ENCODE data around the gene PCLAF.

Gene PCLAF

DNA sequence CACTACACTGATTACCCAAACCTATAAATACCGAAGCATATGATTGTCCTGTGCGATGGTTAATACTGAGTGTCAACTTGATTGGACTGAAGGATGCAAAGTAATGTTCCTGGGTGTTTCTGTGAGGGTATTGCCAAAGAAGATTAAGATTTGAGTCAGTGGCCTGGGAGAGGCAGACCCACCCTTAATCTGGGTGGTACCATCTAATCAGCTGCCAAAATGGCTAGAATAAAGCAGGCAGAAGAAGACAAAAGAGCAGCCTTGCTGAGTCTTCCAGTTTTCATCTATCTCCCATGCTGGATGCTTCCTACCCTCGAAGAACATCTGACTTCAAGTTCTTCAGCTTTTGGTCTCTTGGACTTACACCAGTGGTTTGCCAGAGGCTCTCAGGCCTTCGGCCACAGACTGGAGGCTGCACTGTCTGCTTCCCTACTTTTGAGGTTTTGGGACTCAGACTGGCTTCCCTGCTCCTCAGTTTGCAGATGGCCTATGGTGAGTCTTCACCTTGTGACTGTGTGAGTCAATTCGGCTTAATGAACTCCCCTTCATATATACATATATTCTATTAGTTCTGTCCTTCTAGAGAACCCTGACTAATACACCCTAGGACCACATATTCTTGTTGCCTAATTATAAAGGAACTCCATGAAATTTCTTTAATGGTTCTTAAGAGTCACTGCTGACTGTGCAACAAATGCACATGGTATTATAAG, 56.9 kb downstream of the PCLAF start:
- DNase-seq (ENCODE audit: low read depth in 2 of 2), result no peak

DNA sequence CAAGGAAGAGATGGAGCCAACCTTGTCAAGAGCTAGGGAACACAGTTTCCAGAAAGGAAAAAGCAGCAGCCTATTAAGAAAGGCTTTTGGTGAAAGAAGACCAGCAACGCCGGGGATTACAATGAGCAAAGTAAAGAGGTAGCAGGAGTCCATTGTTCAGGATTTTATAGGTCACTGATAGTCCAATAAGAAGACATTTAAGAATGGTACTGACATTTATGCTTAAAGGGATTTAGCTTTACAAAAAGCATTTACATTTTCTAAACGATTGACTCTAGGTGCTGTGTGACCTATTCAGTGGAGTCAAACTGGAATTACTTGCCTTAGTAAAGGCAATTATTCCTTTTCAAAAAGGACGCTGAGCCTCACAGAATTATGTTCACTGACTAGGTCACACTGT, 66.0 kb downstream of the PCLAF start:
- no peak for DNase-seq (ENCODE audit: low read depth in 2 of 2)

DNA sequence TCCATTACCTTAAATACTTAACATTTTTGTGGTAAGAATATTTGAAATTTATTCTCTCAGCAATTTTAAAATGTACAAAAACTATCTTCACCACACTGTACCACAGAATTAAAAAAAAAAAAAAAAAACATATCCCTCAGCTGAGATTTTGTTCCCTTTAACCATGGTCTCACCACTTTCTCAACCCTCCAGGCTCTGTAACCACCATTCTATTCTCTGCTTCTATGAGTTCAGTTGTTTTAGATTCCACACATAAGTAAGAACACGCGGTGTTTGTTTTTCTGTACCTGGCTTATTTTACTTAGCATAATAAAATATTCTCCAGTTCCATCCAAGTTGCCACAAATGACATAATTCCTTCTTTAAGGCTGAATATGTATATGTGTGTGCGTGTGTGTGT, 66.8 kb downstream of the PCLAF start:
- no peak for DNase-seq (ENCODE audit: low read depth in 2 of 2)
